GM23338 (cell line): ENCODE results near the gene BCHE.

Source experiments
- CREB1 ChIP-seq: fragments of 250-450 bp; sonication (Bioruptor Pico); IDR thresholded peaks from 2 replicates; pipeline ENCODE4 v1.5.0; 2020; ENCODE audit warnings: low read depth, mild to moderate bottlenecking, moderate library complexity
- CTCF ChIP-seq, 2 experiments: fragments of 200-600 bp in 1 of 2; sonication (generic) in 1 of 2; conservative IDR thresholded peaks; 2 replicates each; pipeline versions ENCODE4 v1.5.1 to v1.6.1; 2016 to 2017; ENCODE audit warnings: antibody characterized with exemption in 2 of 2, low read depth in 2 of 2, mild to moderate bottlenecking in 2 of 2, moderate library complexity in 1 of 2
- ETS1 ChIP-seq: IDR thresholded peaks from 2 replicates; pipeline ENCODE4 v1.6.1; 2016; ENCODE audit warnings: antibody characterized with exemption
- EZH2 ChIP-seq: fragments of 200-600 bp; sonication (generic); IDR thresholded peaks from one replicate; pipeline ENCODE4 v1.8.0; 2017; ENCODE audit warnings: antibody characterized with exemption, mild to moderate bottlenecking, low read depth; ENCODE audit not compliant: unreplicated experiment
- EZH2phosphoT487 ChIP-seq: fragments of 200-600 bp; sonication (generic); IDR thresholded peaks from one replicate; pipeline ENCODE4 v1.8.1; 2018; ENCODE audit warnings: antibody characterized with exemption; ENCODE audit not compliant: unreplicated experiment
- JUNB ChIP-seq: IDR thresholded peaks from one replicate; pipeline ENCODE4 v1.6.1; 2016; ENCODE audit warnings: antibody characterized with exemption; ENCODE audit not compliant: unreplicated experiment
- NANOG ChIP-seq: IDR thresholded peaks from 2 replicates; pipeline ENCODE4 v1.6.1; 2016; ENCODE audit warnings: antibody characterized with exemption, borderline replicate concordance
- POLR2AphosphoS5 ChIP-seq: IDR thresholded peaks from 2 replicates; pipeline ENCODE4 v1.6.1; 2016; ENCODE audit warnings: antibody characterized with exemption, low read depth
- STAT1 ChIP-seq: IDR thresholded peaks from one replicate; pipeline ENCODE4 v1.6.1; 2016; ENCODE audit warnings: antibody characterized with exemption; ENCODE audit not compliant: unreplicated experiment
- ZNF114 ChIP-seq: fragments of 250-450 bp; sonication (Bioruptor Pico); IDR thresholded peaks from 2 replicates; pipeline ENCODE4 v1.5.0; 2020; ENCODE audit warnings: mild to moderate bottlenecking, moderate library complexity
- ZNF331 ChIP-seq: fragments of 250-450 bp; sonication (Bioruptor Pico); IDR thresholded peaks from 2 replicates; pipeline ENCODE4 v1.5.0; 2020; ENCODE audit warnings: low read depth, mild to moderate bottlenecking, moderate library complexity
- TF ChIP-seq, protein P1 (sequence below): IDR thresholded peaks from one replicate; pipeline ENCODE4 v1.6.1; 2018; ENCODE audit warnings: antibody characterized with exemption; ENCODE audit not compliant: unreplicated experiment
- TF ChIP-seq, protein P2 (sequence below): fragments of 250-450 bp; sonication (Bioruptor Pico); IDR thresholded peaks from 2 replicates; pipeline ENCODE4 v1.5.0; 2020; ENCODE audit warnings: mild to moderate bottlenecking, moderate library complexity

DNA sequence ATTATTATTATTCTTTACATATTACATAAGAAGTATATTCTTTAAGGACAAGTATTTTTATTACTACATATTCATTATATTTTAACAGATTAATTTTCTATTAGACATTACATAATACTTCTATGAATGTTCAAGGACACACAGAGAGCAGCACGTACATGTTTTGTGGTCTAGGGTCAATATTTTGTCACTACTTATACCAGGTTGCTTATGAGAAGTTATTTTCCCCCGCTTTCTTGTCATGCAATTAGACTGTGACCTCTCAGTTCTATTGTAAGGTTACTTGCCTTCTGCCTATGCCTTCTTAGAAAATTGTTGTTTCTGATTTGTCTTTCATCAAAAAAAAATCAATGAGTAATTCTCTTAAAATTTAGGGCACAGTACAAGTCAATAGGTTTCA is 21.5 kb downstream of the BCHE start:
- TF ChIP-seq CTCF (conservative IDR thresholded peaks at IDR 0.05; ENCODE audit: low read depth in 2 of 2): no peak
- TF ChIP-seq, protein P1, sequence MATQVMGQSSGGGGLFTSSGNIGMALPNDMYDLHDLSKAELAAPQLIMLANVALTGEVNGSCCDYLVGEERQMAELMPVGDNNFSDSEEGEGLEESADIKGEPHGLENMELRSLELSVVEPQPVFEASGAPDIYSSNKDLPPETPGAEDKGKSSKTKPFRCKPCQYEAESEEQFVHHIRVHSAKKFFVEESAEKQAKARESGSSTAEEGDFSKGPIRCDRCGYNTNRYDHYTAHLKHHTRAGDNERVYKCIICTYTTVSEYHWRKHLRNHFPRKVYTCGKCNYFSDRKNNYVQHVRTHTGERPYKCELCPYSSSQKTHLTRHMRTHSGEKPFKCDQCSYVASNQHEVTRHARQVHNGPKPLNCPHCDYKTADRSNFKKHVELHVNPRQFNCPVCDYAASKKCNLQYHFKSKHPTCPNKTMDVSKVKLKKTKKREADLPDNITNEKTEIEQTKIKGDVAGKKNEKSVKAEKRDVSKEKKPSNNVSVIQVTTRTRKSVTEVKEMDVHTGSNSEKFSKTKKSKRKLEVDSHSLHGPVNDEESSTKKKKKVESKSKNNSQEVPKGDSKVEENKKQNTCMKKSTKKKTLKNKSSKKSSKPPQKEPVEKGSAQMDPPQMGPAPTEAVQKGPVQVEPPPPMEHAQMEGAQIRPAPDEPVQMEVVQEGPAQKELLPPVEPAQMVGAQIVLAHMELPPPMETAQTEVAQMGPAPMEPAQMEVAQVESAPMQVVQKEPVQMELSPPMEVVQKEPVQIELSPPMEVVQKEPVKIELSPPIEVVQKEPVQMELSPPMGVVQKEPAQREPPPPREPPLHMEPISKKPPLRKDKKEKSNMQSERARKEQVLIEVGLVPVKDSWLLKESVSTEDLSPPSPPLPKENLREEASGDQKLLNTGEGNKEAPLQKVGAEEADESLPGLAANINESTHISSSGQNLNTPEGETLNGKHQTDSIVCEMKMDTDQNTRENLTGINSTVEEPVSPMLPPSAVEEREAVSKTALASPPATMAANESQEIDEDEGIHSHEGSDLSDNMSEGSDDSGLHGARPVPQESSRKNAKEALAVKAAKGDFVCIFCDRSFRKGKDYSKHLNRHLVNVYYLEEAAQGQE: no peak
- no peak for TF ChIP-seq POLR2AphosphoS5
- no peak for TF ChIP-seq CREB1 (CRISPR knock-in tag)
- no peak for TF ChIP-seq EZH2
- TF ChIP-seq EZH2phosphoT487: no peak
- TF ChIP-seq ZNF331 (CRISPR knock-in tag): no peak
- TF ChIP-seq ETS1: no peak
- no peak for TF ChIP-seq JUNB
- TF ChIP-seq STAT1: no peak
- TF ChIP-seq NANOG: no peak
- no peak for TF ChIP-seq ZNF114 (CRISPR knock-in tag)
- TF ChIP-seq, protein P2, sequence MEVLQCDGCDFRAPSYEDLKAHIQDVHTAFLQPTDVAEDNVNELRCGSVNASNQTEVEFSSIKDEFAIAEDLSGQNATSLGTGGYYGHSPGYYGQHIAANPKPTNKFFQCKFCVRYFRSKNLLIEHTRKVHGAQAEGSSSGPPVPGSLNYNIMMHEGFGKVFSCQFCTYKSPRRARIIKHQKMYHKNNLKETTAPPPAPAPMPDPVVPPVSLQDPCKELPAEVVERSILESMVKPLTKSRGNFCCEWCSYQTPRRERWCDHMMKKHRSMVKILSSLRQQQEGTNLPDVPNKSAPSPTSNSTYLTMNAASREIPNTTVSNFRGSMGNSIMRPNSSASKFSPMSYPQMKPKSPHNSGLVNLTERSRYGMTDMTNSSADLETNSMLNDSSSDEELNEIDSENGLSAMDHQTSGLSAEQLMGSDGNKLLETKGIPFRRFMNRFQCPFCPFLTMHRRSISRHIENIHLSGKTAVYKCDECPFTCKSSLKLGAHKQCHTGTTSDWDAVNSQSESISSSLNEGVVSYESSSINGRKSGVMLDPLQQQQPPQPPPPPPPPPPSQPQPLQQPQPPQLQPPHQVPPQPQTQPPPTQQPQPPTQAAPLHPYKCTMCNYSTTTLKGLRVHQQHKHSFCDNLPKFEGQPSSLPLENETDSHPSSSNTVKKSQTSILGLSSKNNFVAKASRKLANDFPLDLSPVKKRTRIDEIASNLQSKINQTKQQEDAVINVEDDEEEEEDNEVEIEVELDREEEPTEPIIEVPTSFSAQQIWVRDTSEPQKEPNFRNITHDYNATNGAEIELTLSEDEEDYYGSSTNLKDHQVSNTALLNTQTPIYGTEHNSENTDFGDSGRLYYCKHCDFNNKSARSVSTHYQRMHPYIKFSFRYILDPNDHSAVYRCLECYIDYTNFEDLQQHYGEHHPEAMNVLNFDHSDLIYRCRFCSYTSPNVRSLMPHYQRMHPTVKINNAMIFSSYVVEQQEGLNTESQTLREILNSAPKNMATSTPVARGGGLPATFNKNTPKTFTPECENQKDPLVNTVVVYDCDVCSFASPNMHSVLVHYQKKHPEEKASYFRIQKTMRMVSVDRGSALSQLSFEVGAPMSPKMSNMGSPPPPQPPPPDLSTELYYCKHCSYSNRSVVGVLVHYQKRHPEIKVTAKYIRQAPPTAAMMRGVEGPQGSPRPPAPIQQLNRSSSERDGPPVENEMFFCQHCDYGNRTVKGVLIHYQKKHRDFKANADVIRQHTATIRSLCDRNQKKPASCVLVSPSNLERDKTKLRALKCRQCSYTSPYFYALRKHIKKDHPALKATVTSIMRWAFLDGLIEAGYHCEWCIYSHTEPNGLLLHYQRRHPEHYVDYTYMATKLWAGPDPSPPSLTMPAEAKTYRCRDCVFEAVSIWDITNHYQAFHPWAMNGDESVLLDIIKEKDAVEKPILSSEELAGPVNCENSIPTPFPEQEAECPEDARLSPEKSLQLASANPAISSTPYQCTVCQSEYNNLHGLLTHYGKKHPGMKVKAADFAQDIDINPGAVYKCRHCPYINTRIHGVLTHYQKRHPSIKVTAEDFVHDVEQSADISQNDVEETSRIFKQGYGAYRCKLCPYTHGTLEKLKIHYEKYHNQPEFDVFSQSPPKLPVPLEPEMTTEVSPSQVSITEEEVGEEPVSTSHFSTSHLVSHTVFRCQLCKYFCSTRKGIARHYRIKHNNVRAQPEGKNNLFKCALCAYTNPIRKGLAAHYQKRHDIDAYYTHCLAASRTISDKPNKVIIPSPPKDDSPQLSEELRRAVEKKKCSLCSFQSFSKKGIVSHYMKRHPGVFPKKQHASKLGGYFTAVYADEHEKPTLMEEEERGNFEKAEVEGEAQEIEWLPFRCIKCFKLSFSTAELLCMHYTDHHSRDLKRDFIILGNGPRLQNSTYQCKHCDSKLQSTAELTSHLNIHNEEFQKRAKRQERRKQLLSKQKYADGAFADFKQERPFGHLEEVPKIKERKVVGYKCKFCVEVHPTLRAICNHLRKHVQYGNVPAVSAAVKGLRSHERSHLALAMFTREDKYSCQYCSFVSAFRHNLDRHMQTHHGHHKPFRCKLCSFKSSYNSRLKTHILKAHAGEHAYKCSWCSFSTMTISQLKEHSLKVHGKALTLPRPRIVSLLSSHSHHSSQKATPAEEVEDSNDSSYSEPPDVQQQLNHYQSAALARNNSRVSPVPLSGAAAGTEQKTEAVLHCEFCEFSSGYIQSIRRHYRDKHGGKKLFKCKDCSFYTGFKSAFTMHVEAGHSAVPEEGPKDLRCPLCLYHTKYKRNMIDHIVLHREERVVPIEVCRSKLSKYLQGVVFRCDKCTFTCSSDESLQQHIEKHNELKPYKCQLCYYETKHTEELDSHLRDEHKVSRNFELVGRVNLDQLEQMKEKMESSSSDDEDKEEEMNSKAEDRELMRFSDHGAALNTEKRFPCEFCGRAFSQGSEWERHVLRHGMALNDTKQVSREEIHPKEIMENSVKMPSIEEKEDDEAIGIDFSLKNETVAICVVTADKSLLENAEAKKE: no peak
